Testis (tissue), 3 donors: Measurements from ENCODE around the gene CADPS. TPM values are rescaled to one million over a fixed set of nuclear protein-coding genes. Genes with fewer than 3 reads are reported as not detected.

Source experiments
- DNase-seq: peaks from one replicate; pipeline ENCODE4 v3.0.0-alpha.2; 2019
- H3K27ac ChIP-seq, 2 donors: fragments of 200-600 bp; sonication (generic); one replicate each; pipeline ENCODE4 v1.5.1; 2019
- H3K27me3 ChIP-seq: fragments of 200-600 bp; sonication (generic); one replicate; pipeline ENCODE4 v1.5.1; 2019
- H3K36me3 ChIP-seq: fragments of 200-600 bp; sonication (generic); one replicate; pipeline ENCODE4 v1.5.1; 2017; ENCODE audit warnings: low read depth; ENCODE audit errors: missing control alignments
- H3K4me1 ChIP-seq: fragments of 200-600 bp; sonication (generic); one replicate; pipeline ENCODE4 v1.5.1; 2019
- H3K4me3 ChIP-seq, 2 donors: fragments of 200-600 bp; sonication (generic); one replicate each; pipeline ENCODE4 v1.5.1; 2017 to 2019
- H3K9me3 ChIP-seq: fragments of 200-600 bp; sonication (generic); one replicate; pipeline ENCODE4 v1.5.1; 2017
- POLR2A ChIP-seq: fragments of 450-650 bp; IDR thresholded peaks from one replicate; pipeline ENCODE4 v1.6.1; 2017; ENCODE audit warnings: antibody characterized with exemption, mild to moderate bottlenecking, moderate library complexity
- WGBS, 2 donors: methylation state at CpG; one replicate each; pipeline ENCODE4 v1.1.5; 2018; 5-methylcytosine and 5-hydroxymethylcytosine counted together
- intact Hi-C: fragments of 100-400 bp; cut with DNase I; formaldehyde crosslinking; loops from one replicate; pipeline ENCODE4 v1.15.1; 2023; ENCODE audit warnings: low total_unique reads
- polyA plus RNA-seq: library from polyadenylated mRNA; stranded (reverse); fragments of 350-450 nt; fragmentation: Illumina TruSeq; extraction: RNeasy Lipid Tissue Mini Kit (QIAGEN cat#74804); gene quantifications from one replicate; pipeline ENCODE4 v1.2.3, GENCODE V29; 2014; ENCODE audit warnings: low read depth, low replicate concordance; ENCODE audit not compliant: insufficient read depth
- total RNA-seq, 2 donors: library from RNA; depleted of rRNA; stranded (reverse); fragments of >200 nt; gene quantifications; one replicate each; pipeline ENCODE4 v1.2.3, GENCODE V29; 2016
- TF ChIP-seq, protein P1 (sequence below), 3 experiments: fragments of 450-650 bp in 2 of 3; fragments of 200-600 bp in 1 of 3; sonication (generic) in 1 of 3; IDR thresholded peaks; one replicate each; pipeline ENCODE4 v1.5.1; 2016 to 2019; ENCODE audit warnings: antibody characterized with exemption in 3 of 3, mild to moderate bottlenecking in 2 of 3, moderate library complexity in 1 of 3

CADPS gene
- total and polyA plus RNA-seq, 3 donors from 2014 or later: 8.6 to 56.4 (median 21.6) TPM

DNA sequence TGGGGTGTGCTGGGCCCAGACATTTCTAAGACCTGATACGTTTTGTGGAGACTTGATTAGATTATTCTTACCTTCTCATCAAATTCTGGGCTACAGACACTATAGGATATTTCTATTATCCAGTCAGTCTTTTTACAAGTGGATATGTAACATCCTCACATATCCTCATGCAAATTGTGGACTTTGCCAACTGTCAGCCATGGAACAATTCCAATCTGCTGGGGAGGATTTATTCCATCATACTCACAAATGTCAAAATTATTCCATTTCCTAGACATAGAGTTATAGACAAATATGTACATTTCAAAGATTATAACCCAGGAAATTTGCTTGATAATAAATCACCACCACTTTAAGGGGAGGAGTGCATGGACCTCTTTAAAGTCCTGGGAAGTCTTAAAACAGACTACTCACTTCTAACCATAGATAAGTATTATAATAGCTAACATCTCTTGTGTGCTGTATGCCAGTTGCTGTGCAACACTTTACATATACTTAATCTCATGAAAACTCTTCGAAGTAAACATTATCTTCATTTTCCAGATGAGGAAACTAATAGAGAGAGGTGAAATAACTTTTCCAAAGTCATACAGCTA lies 44.4 kb downstream of the CADPS start:
- no peak for TF ChIP-seq POLR2A
- TF ChIP-seq, protein P1, sequence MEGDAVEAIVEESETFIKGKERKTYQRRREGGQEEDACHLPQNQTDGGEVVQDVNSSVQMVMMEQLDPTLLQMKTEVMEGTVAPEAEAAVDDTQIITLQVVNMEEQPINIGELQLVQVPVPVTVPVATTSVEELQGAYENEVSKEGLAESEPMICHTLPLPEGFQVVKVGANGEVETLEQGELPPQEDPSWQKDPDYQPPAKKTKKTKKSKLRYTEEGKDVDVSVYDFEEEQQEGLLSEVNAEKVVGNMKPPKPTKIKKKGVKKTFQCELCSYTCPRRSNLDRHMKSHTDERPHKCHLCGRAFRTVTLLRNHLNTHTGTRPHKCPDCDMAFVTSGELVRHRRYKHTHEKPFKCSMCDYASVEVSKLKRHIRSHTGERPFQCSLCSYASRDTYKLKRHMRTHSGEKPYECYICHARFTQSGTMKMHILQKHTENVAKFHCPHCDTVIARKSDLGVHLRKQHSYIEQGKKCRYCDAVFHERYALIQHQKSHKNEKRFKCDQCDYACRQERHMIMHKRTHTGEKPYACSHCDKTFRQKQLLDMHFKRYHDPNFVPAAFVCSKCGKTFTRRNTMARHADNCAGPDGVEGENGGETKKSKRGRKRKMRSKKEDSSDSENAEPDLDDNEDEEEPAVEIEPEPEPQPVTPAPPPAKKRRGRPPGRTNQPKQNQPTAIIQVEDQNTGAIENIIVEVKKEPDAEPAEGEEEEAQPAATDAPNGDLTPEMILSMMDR (IDR thresholded peaks at IDR 0.05): no peak
- no peak for DNase-seq
- intact Hi-C loops: no loop called here
- Histone ChIP-seq H3K4me1 (no peaks in the 10 kb centered on the region), H3K9me3 (no peaks in the 10 kb centered on the region), H3K27me3 (no peaks in the 10 kb centered on the region), H3K36me3 (no peaks in the 10 kb centered on the region), H3K4me3 (no peak overlapping the region), H3K27ac (no peak overlapping the region)
- 51 to 53% methylated on average over 2 of the region's 2 CpGs for WGBS, 2 donors

GRCh38 chr3:62827550-62827949 lies 47.7 kb downstream of the CADPS start:
- H3K4me1 ChIP-seq: no peaks in the 10 kb centered on the region
- H3K9me3 ChIP-seq: no peaks in the 10 kb centered on the region
- H3K27ac ChIP-seq: no peak overlapping the region
- H3K27me3 ChIP-seq: no peaks in the 10 kb centered on the region
- no peak for DNase-seq
- intact Hi-C loops: no loop called here
- H3K36me3 ChIP-seq: no peaks in the 10 kb centered on the region
- TF ChIP-seq, protein P1 (IDR thresholded peaks at IDR 0.05): no peak
- no peak for TF ChIP-seq POLR2A
- no peak overlapping the region for H3K4me3 ChIP-seq

- no peaks in the 10 kb centered on the region for H3K9me3 ChIP-seq
- no peak overlapping the region for H3K4me3 ChIP-seq
- no peaks in the 10 kb centered on the region for H3K4me1 ChIP-seq
- H3K27ac ChIP-seq: no peak overlapping the region
- no peaks in the 10 kb centered on the region for H3K27me3 ChIP-seq
- WGBS, 2 donors: 89 to 92% methylated on average over 6 of the region's 6 CpGs
- H3K36me3 ChIP-seq: no peaks in the 10 kb centered on the region
- DNase-seq: no peak
- TF ChIP-seq, protein P1 (IDR thresholded peaks at IDR 0.05): no peak
- TF ChIP-seq POLR2A: no peak
- intact Hi-C loops: no loop called here
Observed at GRCh38 chr3:62824965-62825592, 50.1 kb downstream of the CADPS start.

- 83 to 84% methylated on average over 6 of the region's 6 CpGs for WGBS, 2 donors
- Histone ChIP-seq H3K36me3 (no peaks in the 10 kb centered on the region), H3K27ac (no peak overlapping the region), H3K27me3 (no peaks in the 10 kb centered on the region), H3K4me1 (no peaks in the 10 kb centered on the region), H3K9me3 (no peaks in the 10 kb centered on the region), H3K4me3 (no peak overlapping the region)
- intact Hi-C loops: no loop called here
- TF ChIP-seq, protein P1 (IDR thresholded peaks at IDR 0.05): no peak
- no peak for DNase-seq
Observed at GRCh38 chr3:62823461-62824050, 51.7 kb downstream of the CADPS start.
